Measurements from ENCODE around the gene OSBPL6.

- no peak for TF ChIP-seq CTCF (IDR thresholded peaks at IDR 0.05 in 8 of 11, conservative IDR thresholded peaks at IDR 0.05 in 3 of 11)
- no peak for TF ChIP-seq POLR2AphosphoS5 (IDR thresholded peaks at IDR 0.05)
- no peak for TF ChIP-seq POLR2A (IDR thresholded peaks at IDR 0.05)
Observed at GRCh38 chr2:178152977-178153376, 41.3 kb upstream of the OSBPL6 start.
